Tibial nerve (tissue), 4 donors: ENCODE data around the gene SORBS1.

Source experiments
- CTCF ChIP-seq, 5 experiments: fragments of 200-600 bp in 3 of 5; fragments of 450-650 bp in 2 of 5; sonication (generic) in 3 of 5; IDR thresholded peaks; one replicate each; pipeline ENCODE4 v1.5.1; 2016 to 2019; ENCODE audit warnings: antibody characterized with exemption in 5 of 5, mild to moderate bottlenecking in 3 of 5, moderate library complexity in 2 of 5
- EP300 ChIP-seq, 2 donors: sonication (generic); formaldehyde crosslinking; IDR thresholded peaks; one replicate each; pipeline ENCODE4 v1.6.1; 2017; ENCODE audit warnings: antibody characterized with exemption in 2 of 2, mild to moderate bottlenecking in 1 of 2
- POLR2A ChIP-seq, 2 donors: fragments of 450-650 bp; IDR thresholded peaks; one replicate each; pipeline ENCODE4 v1.6.1; 2017; ENCODE audit warnings: antibody characterized with exemption in 2 of 2, mild to moderate bottlenecking in 2 of 2, moderate library complexity in 2 of 2

GRCh38 chr10:95382596-95382995 is 178.6 kb downstream of the SORBS1 start:
- TF ChIP-seq EP300 (IDR thresholded peaks at IDR 0.05) (no peak), POLR2A (IDR thresholded peaks at IDR 0.05) (no peak), CTCF (IDR thresholded peaks at IDR 0.05) (no peak)
